HCT116 (cell line): Measurements from ENCODE around the gene NFIA. TPM values are rescaled to one million over a fixed set of nuclear protein-coding genes. Genes with fewer than 3 reads are reported as not detected.
A peak's percentile ranks its signal among the peaks of the same experiment; 100 is the strongest.
"Not testable (repeated sequence)": the region's sequence is repeated elsewhere in the genome, so short reads cannot be mapped to it uniquely, and the experiment has no call there.

Experiments
- ATAC-seq: fragments of 200-7000 bp; cut with Tn5 transposase; 2 replicates; pipeline ENCODE4 v1.9.1; 2020; ENCODE audit warnings: mild to moderate bottlenecking, moderate library complexity
- BruUV-seq: library from RNA; stranded (reverse); fragments of 400-500 nt; replicated peaks from 2 replicates; lab custom pipeline; 2021; lab: Mats Ljungman, UMichigan
- CTCF ChIA-PET: fragments of 300-600 bp; sonication (Branson Sonifier 250); formaldehyde crosslinking; loops from one replicate; lab custom pipeline; 2021; ENCODE audit warnings: antibody characterized with exemption; lab: Charles Lee
- POLR2A ChIA-PET: fragments of 300-600, 350-600 bp; sonication (Branson Sonifier 250); formaldehyde crosslinking; loops from one replicate; lab custom pipeline; 2021; ENCODE audit warnings: antibody characterized with exemption; lab: Charles Lee
- RAD21 ChIA-PET, 2 experiments: fragments of 300-600 bp; sonication (Branson Sonifier 250); formaldehyde crosslinking; loops; one replicate each; lab custom pipeline; 2023; ENCODE audit warnings: low total read pairs in 2 of 2; ENCODE audit not compliant: uncharacterized antibody in 2 of 2, unreplicated experiment in 2 of 2, low non-redundant PET in 1 of 2; lab: Charles Lee
- DNase-seq: peaks from one replicate; pipeline ENCODE4 v3.0.0-alpha.2; 2010; ENCODE audit warnings: low read depth, low spot score
- H2AFZ ChIP-seq: fragments of 200-600 bp; shearing (Covaris generic), sonication (generic); 2 replicates; pipeline ENCODE4 v1.6.1; 2017; ENCODE audit warnings: low read depth, mixed run types, mixed read lengths, antibody characterized with exemption, low read length; ENCODE audit not compliant: poor library complexity, severe bottlenecking
- H3K27ac ChIP-seq: 2 replicates; pipeline ENCODE4 v1.5.1; 2012; ENCODE audit warnings: low read depth, low read length
- H3K27me3 ChIP-seq: fragments of 200-600 bp; sonication (generic); 2 replicates; pipeline ENCODE4 v1.6.1; 2016; ENCODE audit warnings: mixed run types, low read length, mixed read lengths; ENCODE audit not compliant: insufficient read depth
- H3K36me3 ChIP-seq, 2 experiments: fragments of 200-500 bp in 1 of 2; fragments of 200-600 bp in 1 of 2; sonication (Bioruptor generic) in 1 of 2; sonication (generic) in 1 of 2; 2 replicates each; pipeline versions ENCODE4 v1.5.1 to v1.6.1; 2014 to 2016; ENCODE audit warnings: low read length in 2 of 2, inconsistent platforms in 1 of 2, mixed read lengths in 1 of 2, mixed run types in 1 of 2; ENCODE audit not compliant: insufficient read depth in 2 of 2, control insufficient read depth in 1 of 2
- H3K4me1 ChIP-seq, 2 experiments: fragments of 200-600 bp in 1 of 2; sonication (generic) in 1 of 2; 2 replicates each; pipeline versions ENCODE4 v1.5.1 to v1.6.1; 2012 to 2017; ENCODE audit warnings: low read length in 2 of 2, inconsistent platforms in 1 of 2, mild to moderate bottlenecking in 1 of 2, mixed read lengths in 1 of 2, mixed run types in 1 of 2, moderate library complexity in 1 of 2; ENCODE audit not compliant: insufficient read depth in 2 of 2, control insufficient read depth in 1 of 2
- H3K4me2 ChIP-seq: fragments of 200-600 bp; sonication (generic); 2 replicates; pipeline ENCODE4 v1.6.1; 2017; ENCODE audit warnings: mixed run types, low read length, mixed read lengths
- H3K4me3 ChIP-seq, 2 experiments: fragments of 200-600 bp in 1 of 2; sonication (generic) in 1 of 2; replicated peaks in 1 of 2; 2 replicates each; pipeline ENCODE4 v1.5.1; 2011 to 2016; ENCODE audit warnings: low read length in 2 of 2, control low read depth in 1 of 2, low read depth in 1 of 2, mild to moderate bottlenecking in 1 of 2, mixed read lengths in 1 of 2, mixed run types in 1 of 2
- H3K79me2 ChIP-seq: fragments of 200-600 bp; sonication (generic); 2 replicates; pipeline ENCODE4 v1.6.1; 2017; ENCODE audit warnings: mild to moderate bottlenecking, mixed run types, low read length, moderate library complexity, mixed read lengths; ENCODE audit not compliant: insufficient read depth
- H3K9ac ChIP-seq: fragments of 200-600 bp; sonication (generic); 2 replicates; pipeline ENCODE4 v1.6.1; 2016; ENCODE audit warnings: low read length, mixed read lengths
- H3K9me2 ChIP-seq: fragments of 200-600 bp; sonication (generic), shearing (Covaris generic); 2 replicates; pipeline ENCODE4 v1.6.1; 2017; ENCODE audit warnings: mixed run types, mild to moderate bottlenecking, moderate library complexity; ENCODE audit not compliant: insufficient read depth
- H3K9me3 ChIP-seq, 2 experiments: fragments of 200-500 bp in 1 of 2; fragments of 200-600 bp in 1 of 2; sonication (Bioruptor generic) in 1 of 2; sonication (generic) in 1 of 2; 2 replicates each; pipeline ENCODE4 v1.6.1; 2014 to 2017; ENCODE audit warnings: low read length in 2 of 2, mixed read lengths in 2 of 2, inconsistent platforms in 1 of 2, low read depth in 1 of 2, mild to moderate bottlenecking in 1 of 2, mixed run types in 1 of 2, moderate library complexity in 1 of 2; ENCODE audit not compliant: control insufficient read depth in 1 of 2, insufficient read depth in 1 of 2
- H4K20me1 ChIP-seq: fragments of 200-600 bp; sonication (generic), shearing (Covaris generic); 2 replicates; pipeline ENCODE4 v1.6.1; 2017; ENCODE audit warnings: mixed run types, mild to moderate bottlenecking, moderate library complexity; ENCODE audit not compliant: insufficient read depth
- CEBPB ChIP-seq: IDR thresholded peaks from 2 replicates; pipeline ENCODE4 v1.6.1; 2012; ENCODE audit warnings: low read depth
- EGR1 ChIP-seq: IDR thresholded peaks from 2 replicates; pipeline ENCODE4 v1.6.1; 2012; ENCODE audit warnings: low read depth
- EZH2phosphoT487 ChIP-seq: fragments of 200-600 bp; IDR thresholded peaks from 2 replicates; pipeline ENCODE4 v1.6.1; 2018; ENCODE audit warnings: antibody characterized with exemption, borderline replicate concordance
- JUND ChIP-seq: IDR thresholded peaks from 2 replicates; pipeline ENCODE4 v1.6.1; 2012
- POLR2AphosphoS5 ChIP-seq: IDR thresholded peaks from 2 replicates; pipeline ENCODE4 v1.6.1; 2011; ENCODE audit warnings: mild to moderate bottlenecking, low read depth, low read length, moderate library complexity
- RAD21 ChIP-seq: IDR thresholded peaks from 2 replicates; pipeline ENCODE4 v1.6.1; 2012; ENCODE audit warnings: low read depth, mild to moderate bottlenecking
- SIN3A ChIP-seq: IDR thresholded peaks from 2 replicates; pipeline ENCODE4 v1.6.1; 2012; ENCODE audit warnings: low read depth
- SP1 ChIP-seq: IDR thresholded peaks from 2 replicates; pipeline ENCODE4 v1.6.1; 2012; ENCODE audit warnings: low read depth
- SRF ChIP-seq: IDR thresholded peaks from 2 replicates; pipeline ENCODE4 v1.6.1; 2012; ENCODE audit warnings: low read depth
- ZNF274 ChIP-seq: fragments of 200-500 bp; sonication (Bioruptor generic); IDR thresholded peaks from 2 replicates; pipeline ENCODE4 v1.6.1; 2014; ENCODE audit warnings: mild to moderate bottlenecking, low read depth, low read length, inconsistent platforms
- intact Hi-C: fragments of 100-400 bp; cut with micrococcal nuclease; formaldehyde crosslinking; loops from 2 replicates; pipeline ENCODE4 v1.10.0; 2022
- total RNA-seq: library from RNA; stranded (reverse); gene quantifications from one replicate; pipeline ENCODE4 v1.2.1, GENCODE V29; 2021; ENCODE audit not compliant: unreplicated experiment
- TF ChIP-seq, protein P1 (sequence below): IDR thresholded peaks from 2 replicates; pipeline ENCODE4 v1.6.1; 2011; ENCODE audit warnings: mild to moderate bottlenecking, low read length, moderate library complexity; ENCODE audit not compliant: insufficient replicate concordance; ENCODE audit errors: extremely low read depth
- TF ChIP-seq, protein P2 (sequence below): IDR thresholded peaks from 2 replicates; pipeline ENCODE4 v1.6.1; 2012
- TF ChIP-seq, protein P3 (sequence below): IDR thresholded peaks from 2 replicates; pipeline ENCODE4 v1.6.1; 2012; ENCODE audit warnings: low read depth

NFIA gene
- total RNA-seq, 1 experiment from 2014 or later, result 17.2 TPM

- BruUV-seq, H3K4me3 ChIP-seq, H3K36me3 ChIP-seq, H3K4me2 ChIP-seq, H3K4me1 ChIP-seq, H4K20me1 ChIP-seq, CTCF ChIA-PET, H3K27me3 ChIP-seq, H3K9ac ChIP-seq, H2AFZ ChIP-seq, intact Hi-C loops, H3K9me2 ChIP-seq, POLR2A ChIA-PET, DNase-seq, RAD21 ChIA-PET, ATAC-seq, H3K9me3 ChIP-seq, H3K27ac ChIP-seq, H3K79me2 ChIP-seq: not testable (repeated sequence)
- peak; percentile 10; the same call in 1 of the 2 replicates for TF ChIP-seq RAD21
Measured at GRCh38 chr1:61467836-61468235, 385.5 kb downstream of the NFIA start.

- H3K27me3 ChIP-seq, result no peaks in the 10 kb centered on the region
- no peaks in the 10 kb centered on the region for H4K20me1 ChIP-seq
- H3K4me1 ChIP-seq, result no peaks in the 10 kb centered on the region
- H2AFZ ChIP-seq, result no peak overlapping the region
- intact Hi-C loops, result no loop called here
- TF ChIP-seq EGR1 (no peak), EZH2phosphoT487 (no peak), SRF (no peak), SP1 (no peak), CEBPB (no peak), ZNF274 (no peak), POLR2AphosphoS5 (no peak), SIN3A (no peak), RAD21 (no peak), JUND (no peak)
- TF ChIP-seq, protein P1, sequence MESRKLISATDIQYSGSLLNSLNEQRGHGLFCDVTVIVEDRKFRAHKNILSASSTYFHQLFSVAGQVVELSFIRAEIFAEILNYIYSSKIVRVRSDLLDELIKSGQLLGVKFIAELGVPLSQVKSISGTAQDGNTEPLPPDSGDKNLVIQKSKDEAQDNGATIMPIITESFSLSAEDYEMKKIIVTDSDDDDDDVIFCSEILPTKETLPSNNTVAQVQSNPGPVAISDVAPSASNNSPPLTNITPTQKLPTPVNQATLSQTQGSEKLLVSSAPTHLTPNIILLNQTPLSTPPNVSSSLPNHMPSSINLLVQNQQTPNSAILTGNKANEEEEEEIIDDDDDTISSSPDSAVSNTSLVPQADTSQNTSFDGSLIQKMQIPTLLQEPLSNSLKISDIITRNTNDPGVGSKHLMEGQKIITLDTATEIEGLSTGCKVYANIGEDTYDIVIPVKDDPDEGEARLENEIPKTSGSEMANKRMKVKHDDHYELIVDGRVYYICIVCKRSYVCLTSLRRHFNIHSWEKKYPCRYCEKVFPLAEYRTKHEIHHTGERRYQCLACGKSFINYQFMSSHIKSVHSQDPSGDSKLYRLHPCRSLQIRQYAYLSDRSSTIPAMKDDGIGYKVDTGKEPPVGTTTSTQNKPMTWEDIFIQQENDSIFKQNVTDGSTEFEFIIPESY, result no peak
- TF ChIP-seq, protein P2, sequence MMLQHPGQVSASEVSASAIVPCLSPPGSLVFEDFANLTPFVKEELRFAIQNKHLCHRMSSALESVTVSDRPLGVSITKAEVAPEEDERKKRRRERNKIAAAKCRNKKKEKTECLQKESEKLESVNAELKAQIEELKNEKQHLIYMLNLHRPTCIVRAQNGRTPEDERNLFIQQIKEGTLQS, result no peak
- TF ChIP-seq, protein P3, sequence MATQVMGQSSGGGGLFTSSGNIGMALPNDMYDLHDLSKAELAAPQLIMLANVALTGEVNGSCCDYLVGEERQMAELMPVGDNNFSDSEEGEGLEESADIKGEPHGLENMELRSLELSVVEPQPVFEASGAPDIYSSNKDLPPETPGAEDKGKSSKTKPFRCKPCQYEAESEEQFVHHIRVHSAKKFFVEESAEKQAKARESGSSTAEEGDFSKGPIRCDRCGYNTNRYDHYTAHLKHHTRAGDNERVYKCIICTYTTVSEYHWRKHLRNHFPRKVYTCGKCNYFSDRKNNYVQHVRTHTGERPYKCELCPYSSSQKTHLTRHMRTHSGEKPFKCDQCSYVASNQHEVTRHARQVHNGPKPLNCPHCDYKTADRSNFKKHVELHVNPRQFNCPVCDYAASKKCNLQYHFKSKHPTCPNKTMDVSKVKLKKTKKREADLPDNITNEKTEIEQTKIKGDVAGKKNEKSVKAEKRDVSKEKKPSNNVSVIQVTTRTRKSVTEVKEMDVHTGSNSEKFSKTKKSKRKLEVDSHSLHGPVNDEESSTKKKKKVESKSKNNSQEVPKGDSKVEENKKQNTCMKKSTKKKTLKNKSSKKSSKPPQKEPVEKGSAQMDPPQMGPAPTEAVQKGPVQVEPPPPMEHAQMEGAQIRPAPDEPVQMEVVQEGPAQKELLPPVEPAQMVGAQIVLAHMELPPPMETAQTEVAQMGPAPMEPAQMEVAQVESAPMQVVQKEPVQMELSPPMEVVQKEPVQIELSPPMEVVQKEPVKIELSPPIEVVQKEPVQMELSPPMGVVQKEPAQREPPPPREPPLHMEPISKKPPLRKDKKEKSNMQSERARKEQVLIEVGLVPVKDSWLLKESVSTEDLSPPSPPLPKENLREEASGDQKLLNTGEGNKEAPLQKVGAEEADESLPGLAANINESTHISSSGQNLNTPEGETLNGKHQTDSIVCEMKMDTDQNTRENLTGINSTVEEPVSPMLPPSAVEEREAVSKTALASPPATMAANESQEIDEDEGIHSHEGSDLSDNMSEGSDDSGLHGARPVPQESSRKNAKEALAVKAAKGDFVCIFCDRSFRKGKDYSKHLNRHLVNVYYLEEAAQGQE, result no peak
- ATAC-seq (no peak), DNase-seq (no peak)
- ChIA-PET CTCF (no interaction called here), POLR2A (no interaction called here), RAD21 (no interaction called here)
- no peak overlapping the region for H3K27ac ChIP-seq
- no peaks in the 10 kb centered on the region for H3K79me2 ChIP-seq
- H3K9me2 ChIP-seq, result no peaks in the 10 kb centered on the region
- H3K4me2 ChIP-seq, result no peak overlapping the region
- no TSS peak for BruUV-seq
- H3K9ac ChIP-seq, result no peak overlapping the region
- no peak overlapping the region for H3K4me3 ChIP-seq
- H3K9me3 ChIP-seq, result no peaks in the 10 kb centered on the region
- no peaks in the 10 kb centered on the region for H3K36me3 ChIP-seq
Measured at GRCh38 chr1:61469365-61469764, 387.0 kb downstream of the NFIA start.
